HG02642 (cell line): ENCODE results near the gene ZNF273.

Experiments
- ATAC-seq: cut with Tn5 transposase; IDR thresholded peaks from one replicate; pipeline ENCODE4 v1.9.1; 2021; ENCODE audit warnings: mild to moderate bottlenecking; ENCODE audit not compliant: unreplicated experiment, poor library complexity

Gene ZNF273

GRCh38 chr7:64876792-64877713 is 26.0 kb upstream of the ZNF273 start:
- ATAC-seq = no peak

GRCh38 chr7:64877714-64878610 is 25.1 kb upstream of the ZNF273 start:
- ATAC-seq = no peak

GRCh38 chr7:64878684-64879083 is 24.4 kb upstream of the ZNF273 start:
- no peak for ATAC-seq

- no peak for ATAC-seq
These were observed 23.9 kb upstream of the ZNF273 start for GRCh38 chr7:64879086-64879730.

- ATAC-seq = no peak
These were observed 23.3 kb upstream of the ZNF273 start for GRCh38 chr7:64879800-64880199.

- no peak for ATAC-seq
These were observed 22.5 kb upstream of the ZNF273 start for GRCh38 chr7:64880322-64881297.

GRCh38 chr7:64881461-64882287 is 21.4 kb upstream of the ZNF273 start:
- ATAC-seq = no peak

- ATAC-seq = no peak
These were observed 20.5 kb upstream of the ZNF273 start for GRCh38 chr7:64882341-64883112.

GRCh38 chr7:64883113-64883905 is 19.8 kb upstream of the ZNF273 start:
- ATAC-seq = no peak

- ATAC-seq = no peak
These were observed 18.8 kb upstream of the ZNF273 start for GRCh38 chr7:64884085-64884912.

GRCh38 chr7:64884913-64885370 is 18.1 kb upstream of the ZNF273 start:
- ATAC-seq = no peak

GRCh38 chr7:64885520-64886240 is 17.4 kb upstream of the ZNF273 start:
- ATAC-seq = no peak

- ATAC-seq = no peak
These were observed 16.0 kb upstream of the ZNF273 start for GRCh38 chr7:64886956-64887545.

GRCh38 chr7:64887756-64888508 is 15.1 kb upstream of the ZNF273 start:
- ATAC-seq = peak; percentile 49

- ATAC-seq = no peak
These were observed 14.5 kb upstream of the ZNF273 start for GRCh38 chr7:64888561-64888900.
